B cell (primary cell): Measurements from ENCODE around the gene MRM2. TPM values are rescaled to one million over a fixed set of nuclear protein-coding genes. Genes with fewer than 3 reads are reported as not detected.

ENCODE experiments used
- ATAC-seq: fragments of 200-7000 bp; cut with Tn5 transposase; one replicate; pipeline ENCODE4 v1.10.0; 2021; ENCODE audit warnings: low read depth, mild to moderate bottlenecking, moderate number of reproducible peaks, moderate library complexity
- CTCF ChIA-PET: fragments of 350-600 bp; sonication (Branson Sonifier 250); formaldehyde crosslinking; loops from one replicate; lab custom pipeline; 2021; ENCODE audit warnings: antibody characterized with exemption, inconsistent platforms; lab: Charles Lee
- POLR2A ChIA-PET: fragments of 350-600 bp; sonication (Branson Sonifier 250); formaldehyde crosslinking; loops from one replicate; lab custom pipeline; 2021; ENCODE audit warnings: antibody characterized with exemption; lab: Charles Lee
- DNase-seq: peaks from one replicate; pipeline ENCODE4 v3.0.0; 2013
- H2AFZ ChIP-seq: 2 replicates; pipeline ENCODE4 v1.6.1; 2012; ENCODE audit warnings: mild to moderate bottlenecking, low read depth, low read length; ENCODE audit not compliant: insufficient read depth, poor library complexity, severe bottlenecking
- H3K27ac ChIP-seq, 2 donors: 1 replicate in 1 of 2; 2 replicates in 1 of 2; pipeline ENCODE4 v1.5.1; 2012 to 2013; ENCODE audit warnings: low read length in 2 of 2, mild to moderate bottlenecking in 2 of 2, moderate library complexity in 1 of 2
- H3K27me3 ChIP-seq, 4 experiments: fragments of 200-600 bp in 1 of 4; sonication (generic) in 1 of 4; replicated peaks in 1 of 4; 1 replicate in 2 of 4; 2 replicates in 2 of 4; pipeline versions ENCODE4 v1.6.1 to v1.7.0; 2013 to 2016; ENCODE audit warnings: low read length in 3 of 4, mild to moderate bottlenecking in 2 of 4, mixed read lengths in 1 of 4, moderate library complexity in 1 of 4; ENCODE audit not compliant: insufficient read depth in 4 of 4, control insufficient read depth in 3 of 4; ENCODE audit errors: control extremely low read depth in 1 of 4
- H3K36me3 ChIP-seq, 2 experiments: replicated peaks in 1 of 2; 1 replicate in 1 of 2; 2 replicates in 1 of 2; pipeline versions ENCODE4 v1.6.1 to v1.7.1; 2013; ENCODE audit warnings: low read length in 1 of 2; ENCODE audit not compliant: insufficient read depth in 2 of 2, control insufficient read depth in 1 of 2; ENCODE audit errors: control extremely low read depth in 1 of 2, extremely low read depth in 1 of 2
- H3K4me1 ChIP-seq, 2 donors: fragments of 200-600 bp in 1 of 2; sonication (generic) in 1 of 2; 1 replicate in 1 of 2; 2 replicates in 1 of 2; pipeline versions ENCODE4 v1.5.1 to v1.6.1; 2013 to 2017; ENCODE audit warnings: low read length in 2 of 2; ENCODE audit not compliant: control insufficient read depth in 2 of 2, insufficient read depth in 2 of 2
- H3K4me2 ChIP-seq: replicated peaks from 2 replicates; pipeline ENCODE3; 2012; ENCODE audit warnings: mild to moderate bottlenecking, low read depth, low read length; ENCODE audit not compliant: poor library complexity, severe bottlenecking
- H3K4me3 ChIP-seq, 5 experiments: fragments of 200-600 bp in 1 of 5; sonication (generic) in 1 of 5; 1 replicate in 3 of 5; 2 replicates in 2 of 5; pipeline versions ENCODE4 v1.5.1 to v1.7.0; 2011 to 2016; ENCODE audit warnings: low read length in 4 of 5, mild to moderate bottlenecking in 4 of 5, low read depth in 2 of 5, control low read depth in 1 of 5, moderate library complexity in 1 of 5; ENCODE audit not compliant: insufficient read depth in 1 of 5; ENCODE audit errors: control extremely low read depth in 1 of 5, extremely low read depth in 1 of 5
- H3K79me2 ChIP-seq: fragments of 200-600 bp; sonication (generic); one replicate; pipeline ENCODE4 v1.6.0; 2016; ENCODE audit warnings: low read length; ENCODE audit not compliant: control insufficient read depth, insufficient read depth
- H3K9ac ChIP-seq: fragments of 200-600 bp; sonication (generic); 2 replicates; pipeline ENCODE4 v1.6.1; 2017; ENCODE audit warnings: mild to moderate bottlenecking, low read length, moderate library complexity
- H3K9me3 ChIP-seq, 3 donors: one replicate each; pipeline versions ENCODE4 v1.6.1 to v1.7.1; 2013; ENCODE audit warnings: low read length in 2 of 3; ENCODE audit not compliant: control insufficient read depth in 2 of 3, insufficient read depth in 1 of 3; ENCODE audit errors: control extremely low read depth in 1 of 3
- H4K20me1 ChIP-seq: 2 replicates; pipeline ENCODE4 v1.6.0; 2012; ENCODE audit warnings: mild to moderate bottlenecking, low read length; ENCODE audit not compliant: insufficient read depth, control insufficient read depth, poor library complexity, severe bottlenecking
- H3K27ac Mint-ChIP-seq: one replicate; pipeline ENCODE4 v1.8.0; 2021; ENCODE audit warnings: mixed read lengths
- H3K27me3 Mint-ChIP-seq: one replicate; pipeline ENCODE4 v1.8.0; 2021; ENCODE audit warnings: mixed read lengths
- H3K4me1 Mint-ChIP-seq: one replicate; pipeline ENCODE4 v1.8.0; 2021; ENCODE audit warnings: mixed read lengths
- H3K4me3 Mint-ChIP-seq: one replicate; pipeline ENCODE4 v1.8.0; 2021; ENCODE audit warnings: mixed read lengths
- H3K9me3 Mint-ChIP-seq: one replicate; pipeline ENCODE4 v1.8.0; 2022; ENCODE audit warnings: mixed read lengths; ENCODE audit not compliant: insufficient read depth
- EZH2 ChIP-seq: IDR thresholded peaks from 2 replicates; pipeline ENCODE4 v1.6.1; 2012; ENCODE audit warnings: borderline replicate concordance, low read depth, mild to moderate bottlenecking, moderate library complexity, low read length; ENCODE audit not compliant: insufficient read depth, poor library complexity, severe bottlenecking
- WGBS: methylation state at CpG from one replicate; pipeline ENCODE4 v1.1.5; 2013; ENCODE audit warnings: missing lambda C conversion rate; ENCODE audit not compliant: insufficient coverage; 5-methylcytosine and 5-hydroxymethylcytosine counted together
- intact Hi-C: fragments of 100-400 bp; cut with micrococcal nuclease; formaldehyde crosslinking; loops from one replicate; pipeline ENCODE4 v1.10.0; 2022
- polyA plus RNA-seq: library from polyadenylated mRNA; depleted of rRNA; stranded (reverse); fragments of >200 nt; gene quantifications from 2 replicates; pipeline ENCODE4 v1.2.3, GENCODE V29; 2012
- total RNA-seq, 2 donors: library from RNA; stranded (reverse); fragments of 120-200 nt in 1 of 2; gene quantifications; 1 replicate in 1 of 2; 2 replicates in 1 of 2; pipeline versions ENCODE4 v1.2.3 to v1.2.4, GENCODE V29; 2013 to 2022
- TF ChIP-seq, protein P1 (sequence below): fragments of 200-600 bp; IDR thresholded peaks from one replicate; pipeline ENCODE4 v1.8.0; 2022; ENCODE audit warnings: antibody characterized with exemption, mild to moderate bottlenecking

The MRM2 gene
- total and polyA plus RNA-seq, 2 donors (not counting 1 experiment from before 2014, with no cell fraction given), result 9.2 to 29.0 TPM

DNA sequence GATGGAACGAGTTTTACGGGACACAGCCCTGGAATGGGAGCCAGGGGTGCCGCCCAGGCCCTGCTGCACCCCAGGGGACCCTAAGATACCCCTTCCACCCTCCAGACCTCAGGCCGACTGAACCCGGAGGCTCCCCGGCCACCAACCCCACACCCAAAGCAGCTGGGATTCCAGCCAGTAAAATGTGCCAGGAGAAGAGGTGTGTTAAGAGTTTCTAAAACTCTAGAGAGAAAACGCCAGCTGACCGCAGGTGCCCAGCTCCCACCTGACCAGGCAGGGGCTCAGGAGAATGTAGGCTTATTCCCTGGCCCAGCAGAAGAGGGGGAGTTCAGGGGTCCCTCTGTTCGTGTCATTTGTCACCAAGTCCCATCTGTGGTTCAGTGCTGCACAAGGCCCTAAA lies 17.5 kb upstream of the MRM2 start:
- Histone ChIP-seq H3K9me3 (no peaks in the 10 kb centered on the region), H4K20me1 (peaks cover 20% of the 10 kb centered on the region), H3K36me3 (peaks cover 1 to 70% of the 10 kb centered on the region in 2 experiments), H3K4me1 (peaks cover 25 to 44% of the 10 kb centered on the region in 2 donors), H3K4me2 (peak overlapping the region; percentile 63), H3K9ac (no peak overlapping the region), H3K27me3 (no peaks in the 10 kb centered on the region), H3K4me3 (no peak overlapping the region), H3K27ac (peak overlapping the region; percentile 40 to 66), H2AFZ (no peak overlapping the region), H3K79me2 (peaks cover 40% of the 10 kb centered on the region)
- Mint-ChIP-seq H3K27me3 (no peaks in the 10 kb centered on the region), H3K9me3 (no peaks in the 10 kb centered on the region), H3K4me1 (peaks cover 44% of the 10 kb centered on the region), H3K4me3 (peak overlapping the region; percentile 76), H3K27ac (peak overlapping the region; percentile 90)
- TF ChIP-seq, protein P1, sequence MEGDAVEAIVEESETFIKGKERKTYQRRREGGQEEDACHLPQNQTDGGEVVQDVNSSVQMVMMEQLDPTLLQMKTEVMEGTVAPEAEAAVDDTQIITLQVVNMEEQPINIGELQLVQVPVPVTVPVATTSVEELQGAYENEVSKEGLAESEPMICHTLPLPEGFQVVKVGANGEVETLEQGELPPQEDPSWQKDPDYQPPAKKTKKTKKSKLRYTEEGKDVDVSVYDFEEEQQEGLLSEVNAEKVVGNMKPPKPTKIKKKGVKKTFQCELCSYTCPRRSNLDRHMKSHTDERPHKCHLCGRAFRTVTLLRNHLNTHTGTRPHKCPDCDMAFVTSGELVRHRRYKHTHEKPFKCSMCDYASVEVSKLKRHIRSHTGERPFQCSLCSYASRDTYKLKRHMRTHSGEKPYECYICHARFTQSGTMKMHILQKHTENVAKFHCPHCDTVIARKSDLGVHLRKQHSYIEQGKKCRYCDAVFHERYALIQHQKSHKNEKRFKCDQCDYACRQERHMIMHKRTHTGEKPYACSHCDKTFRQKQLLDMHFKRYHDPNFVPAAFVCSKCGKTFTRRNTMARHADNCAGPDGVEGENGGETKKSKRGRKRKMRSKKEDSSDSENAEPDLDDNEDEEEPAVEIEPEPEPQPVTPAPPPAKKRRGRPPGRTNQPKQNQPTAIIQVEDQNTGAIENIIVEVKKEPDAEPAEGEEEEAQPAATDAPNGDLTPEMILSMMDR, result no peak
- TF ChIP-seq EZH2, result no peak
- no peak for DNase-seq
- intact Hi-C loops, result no loop called here
- ChIA-PET CTCF (interaction anchor here (0.6 to 3.2 kb wide), 7 partner anchors 11 to 88 kb away, joined by 3 to 27 read pairs (median 5); no protein-coding TSS in a partner anchor), POLR2A (interaction anchor here (0.8 to 1.5 kb wide), 3 partner anchors 18 to 51 kb away, joined by 3 to 6 read pairs (median 3); no protein-coding TSS in a partner anchor)
- 92% methylated on average over 5 of the region's 9 CpGs for WGBS
- ATAC-seq, result no peak

DNA sequence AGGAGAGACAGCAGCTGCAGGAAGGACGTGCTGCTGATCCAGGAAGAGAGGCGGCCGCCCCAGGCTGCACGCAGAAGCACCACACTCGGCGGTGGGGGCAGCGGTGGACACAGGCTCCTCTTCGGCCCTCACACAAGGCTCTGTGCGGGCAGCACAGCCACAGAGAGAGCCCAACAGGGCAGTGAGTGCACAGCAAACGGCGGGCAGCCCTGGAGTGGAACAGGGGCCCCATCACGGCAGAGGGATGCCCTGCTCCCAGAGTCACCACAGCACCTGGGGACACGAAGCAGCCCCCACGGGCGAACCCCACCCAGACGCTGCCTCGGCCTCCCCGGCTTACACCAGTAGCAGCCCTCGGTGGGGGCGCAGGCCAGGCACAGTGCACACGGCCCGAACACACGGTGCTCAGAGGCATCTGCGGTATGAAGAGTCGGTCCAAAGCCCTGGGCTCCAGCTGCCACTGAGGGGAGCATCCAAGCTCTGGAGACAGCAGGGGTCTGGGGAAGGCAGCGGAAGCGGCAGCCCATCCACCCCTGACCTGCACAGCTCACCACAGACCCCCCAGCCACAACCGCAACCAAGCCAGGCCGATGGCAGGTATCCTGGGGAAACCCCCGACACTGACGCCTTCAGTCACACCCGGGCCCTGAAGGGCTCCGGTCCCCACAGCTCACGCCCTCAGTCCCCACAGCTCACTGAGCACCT lies 16.8 kb upstream of the MRM2 start:
- no peaks in the 10 kb centered on the region for H3K27me3 Mint-ChIP-seq
- H3K9me3 Mint-ChIP-seq, result no peaks in the 10 kb centered on the region
- no peak overlapping the region for H3K9ac ChIP-seq
- intact Hi-C loops, result no loop called here
- no peak for TF ChIP-seq EZH2
- TF ChIP-seq, protein P1, result no peak
- CTCF ChIA-PET, result interaction anchor here (0.6 to 2.0 kb wide), 6 partner anchors 10 to 54 kb away, joined by 3 to 8 read pairs (median 4); no protein-coding TSS in a partner anchor
- peak overlapping the region in 1 of 5 experiments; percentile 17 for H3K4me3 ChIP-seq
- H4K20me1 ChIP-seq, result peaks cover 26% of the 10 kb centered on the region
- ATAC-seq (peak; percentile 69), DNase-seq (peak; percentile 84)
- H3K4me2 ChIP-seq, result peak overlapping the region; percentile 63
- 74% methylated on average over 30 of the region's 34 CpGs for WGBS
- H3K27ac Mint-ChIP-seq, result peak overlapping the region; percentile 90
- H2AFZ ChIP-seq, result no peak overlapping the region
- peak overlapping the region; percentile 40 to 66 for H3K27ac ChIP-seq
- H3K4me1 ChIP-seq, result peaks cover 25 to 44% of the 10 kb centered on the region in 2 donors
- H3K4me3 Mint-ChIP-seq, result peak overlapping the region; percentile 76
- H3K4me1 Mint-ChIP-seq, result peaks cover 43% of the 10 kb centered on the region
- POLR2A ChIA-PET, result interaction anchor here (0.8 to 1.5 kb wide), 3 partner anchors 18 to 52 kb away, joined by 3 to 6 read pairs (median 3); no protein-coding TSS in a partner anchor
- no peaks in the 10 kb centered on the region for H3K27me3 ChIP-seq
- H3K9me3 ChIP-seq, result no peaks in the 10 kb centered on the region
- H3K36me3 ChIP-seq, result peaks cover 1 to 70% of the 10 kb centered on the region in 2 experiments
- peaks cover 40% of the 10 kb centered on the region for H3K79me2 ChIP-seq
